NCI-H510A treated with DMSO at 0.1 percent for 48 hours (cell line): Measurements from ENCODE around the gene ABCA13.
"Not testable (repeated sequence)": the region's sequence is repeated elsewhere in the genome, so short reads cannot be mapped to it uniquely, and the experiment has no call there.

Source experiments
- DNase-seq: peaks from one replicate; lab custom pipeline; 2025; lab: John Stamatoyannopoulos, UW

Gene ABCA13, protein sequence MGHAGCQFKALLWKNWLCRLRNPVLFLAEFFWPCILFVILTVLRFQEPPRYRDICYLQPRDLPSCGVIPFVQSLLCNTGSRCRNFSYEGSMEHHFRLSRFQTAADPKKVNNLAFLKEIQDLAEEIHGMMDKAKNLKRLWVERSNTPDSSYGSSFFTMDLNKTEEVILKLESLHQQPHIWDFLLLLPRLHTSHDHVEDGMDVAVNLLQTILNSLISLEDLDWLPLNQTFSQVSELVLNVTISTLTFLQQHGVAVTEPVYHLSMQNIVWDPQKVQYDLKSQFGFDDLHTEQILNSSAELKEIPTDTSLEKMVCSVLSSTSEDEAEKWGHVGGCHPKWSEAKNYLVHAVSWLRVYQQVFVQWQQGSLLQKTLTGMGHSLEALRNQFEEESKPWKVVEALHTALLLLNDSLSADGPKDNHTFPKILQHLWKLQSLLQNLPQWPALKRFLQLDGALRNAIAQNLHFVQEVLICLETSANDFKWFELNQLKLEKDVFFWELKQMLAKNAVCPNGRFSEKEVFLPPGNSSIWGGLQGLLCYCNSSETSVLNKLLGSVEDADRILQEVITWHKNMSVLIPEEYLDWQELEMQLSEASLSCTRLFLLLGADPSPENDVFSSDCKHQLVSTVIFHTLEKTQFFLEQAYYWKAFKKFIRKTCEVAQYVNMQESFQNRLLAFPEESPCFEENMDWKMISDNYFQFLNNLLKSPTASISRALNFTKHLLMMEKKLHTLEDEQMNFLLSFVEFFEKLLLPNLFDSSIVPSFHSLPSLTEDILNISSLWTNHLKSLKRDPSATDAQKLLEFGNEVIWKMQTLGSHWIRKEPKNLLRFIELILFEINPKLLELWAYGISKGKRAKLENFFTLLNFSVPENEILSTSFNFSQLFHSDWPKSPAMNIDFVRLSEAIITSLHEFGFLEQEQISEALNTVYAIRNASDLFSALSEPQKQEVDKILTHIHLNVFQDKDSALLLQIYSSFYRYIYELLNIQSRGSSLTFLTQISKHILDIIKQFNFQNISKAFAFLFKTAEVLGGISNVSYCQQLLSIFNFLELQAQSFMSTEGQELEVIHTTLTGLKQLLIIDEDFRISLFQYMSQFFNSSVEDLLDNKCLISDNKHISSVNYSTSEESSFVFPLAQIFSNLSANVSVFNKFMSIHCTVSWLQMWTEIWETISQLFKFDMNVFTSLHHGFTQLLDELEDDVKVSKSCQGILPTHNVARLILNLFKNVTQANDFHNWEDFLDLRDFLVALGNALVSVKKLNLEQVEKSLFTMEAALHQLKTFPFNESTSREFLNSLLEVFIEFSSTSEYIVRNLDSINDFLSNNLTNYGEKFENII (N-terminal part only)

GRCh38 chr7:48171202-48171601 is at the start of gene ABCA13:
Gene ABCA13 (plus strand): TSS chr7:48171458. CDS start chr7:48171484, 26 bp downstream.
- DNase-seq: no peak

DNA sequence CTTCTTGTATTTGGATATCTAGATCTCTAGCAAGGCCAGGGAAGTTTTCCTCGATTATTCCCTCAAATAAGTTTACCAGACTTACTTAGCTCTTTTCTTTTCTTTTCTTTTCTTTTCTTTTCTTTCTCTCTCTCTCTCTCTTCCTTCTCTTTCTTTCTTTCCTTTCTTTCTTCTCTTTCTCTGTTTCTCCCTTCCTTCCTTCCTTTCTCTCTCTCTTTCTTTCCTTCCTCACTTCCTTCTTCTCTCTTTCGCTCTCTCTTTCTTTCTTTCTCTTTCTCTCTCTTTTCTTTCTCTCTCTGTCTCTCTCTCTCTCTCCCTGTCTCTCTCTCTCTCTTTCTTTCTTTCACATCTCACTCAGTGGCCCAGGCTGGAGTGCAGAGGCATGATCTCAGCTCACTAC is 45.2 kb upstream of the ABCA13 start:
- DNase-seq: no peak

GRCh38 chr7:48130658-48131108 is 40.6 kb upstream of the ABCA13 start:
- no peak for DNase-seq

DNA sequence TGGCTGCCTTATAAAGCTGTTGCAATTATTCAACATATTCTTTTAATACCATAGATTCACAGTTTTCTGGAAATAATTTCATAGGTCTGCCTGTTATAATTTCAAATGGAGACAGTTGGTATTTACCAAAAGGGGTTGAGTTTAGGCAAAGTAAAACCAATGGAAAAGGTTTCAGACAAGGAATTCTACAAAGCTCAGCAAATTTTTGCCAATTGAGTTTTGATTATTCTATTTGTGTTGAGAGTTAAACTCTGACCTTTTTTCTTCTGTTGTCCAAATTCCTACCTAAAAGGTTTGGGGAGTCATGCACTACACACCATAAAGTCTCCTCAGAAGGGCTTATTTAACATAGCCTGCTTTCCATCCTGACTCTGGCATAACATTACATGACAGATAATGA is 38.5 kb upstream of the ABCA13 start:
- no peak for DNase-seq

GRCh38 chr7:48139459-48139858 is 31.8 kb upstream of the ABCA13 start:
- DNase-seq: no peak

GRCh38 chr7:48140001-48140681 is 31.1 kb upstream of the ABCA13 start:
- no peak for DNase-seq

DNA sequence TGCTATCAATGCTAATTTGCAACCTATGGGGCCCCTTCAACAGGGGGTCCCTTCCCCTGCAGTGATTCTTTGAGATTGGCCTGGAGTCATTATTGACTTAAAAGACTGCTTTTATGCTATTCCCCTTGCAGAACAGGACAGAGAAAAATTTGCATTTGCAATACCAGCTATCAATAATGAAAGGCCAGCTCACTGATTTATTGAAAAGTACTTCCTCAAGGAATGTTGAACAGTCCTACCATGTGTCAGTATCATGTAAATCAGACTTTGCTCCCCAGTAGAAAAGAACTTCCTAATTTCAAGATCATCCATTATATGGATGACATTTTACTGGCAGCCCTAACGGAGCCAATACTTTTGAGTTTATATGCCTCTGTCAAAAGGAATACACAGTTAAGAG is 29.7 kb upstream of the ABCA13 start:
- DNase-seq: no peak

DNA sequence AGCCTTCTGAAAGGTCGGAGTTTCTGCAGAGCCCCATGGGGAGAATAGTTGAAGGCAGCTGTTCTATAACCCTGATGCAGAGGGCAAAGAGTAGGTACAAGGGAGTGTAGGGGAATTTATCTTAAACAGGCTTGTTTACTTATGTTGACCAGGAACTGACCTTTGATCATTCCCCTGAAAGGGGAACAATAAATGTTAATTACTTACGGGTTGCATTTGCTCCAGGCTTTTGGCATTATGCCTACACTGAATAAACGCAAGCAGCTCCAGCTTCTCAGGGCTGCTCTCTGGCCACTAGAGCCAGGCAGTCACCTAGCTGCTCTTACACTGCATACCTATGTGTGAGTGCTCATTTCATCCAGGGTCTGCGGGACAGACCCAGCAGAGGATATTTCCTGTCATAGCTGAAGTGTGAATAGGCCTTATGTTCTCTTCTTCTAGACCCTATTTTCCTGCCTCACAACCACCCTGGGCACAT is 26.9 kb upstream of the ABCA13 start:
- DNase-seq: no peak

GRCh38 chr7:48147078-48147591 is 24.1 kb upstream of the ABCA13 start:
- DNase-seq: no peak

GRCh38 chr7:48147690-48148089 is 23.6 kb upstream of the ABCA13 start:
- not testable (repeated sequence) for DNase-seq

GRCh38 chr7:48148311-48148710 is 22.9 kb upstream of the ABCA13 start:
- no peak for DNase-seq

GRCh38 chr7:48149058-48149457 is 22.2 kb upstream of the ABCA13 start:
- DNase-seq: no peak

DNA sequence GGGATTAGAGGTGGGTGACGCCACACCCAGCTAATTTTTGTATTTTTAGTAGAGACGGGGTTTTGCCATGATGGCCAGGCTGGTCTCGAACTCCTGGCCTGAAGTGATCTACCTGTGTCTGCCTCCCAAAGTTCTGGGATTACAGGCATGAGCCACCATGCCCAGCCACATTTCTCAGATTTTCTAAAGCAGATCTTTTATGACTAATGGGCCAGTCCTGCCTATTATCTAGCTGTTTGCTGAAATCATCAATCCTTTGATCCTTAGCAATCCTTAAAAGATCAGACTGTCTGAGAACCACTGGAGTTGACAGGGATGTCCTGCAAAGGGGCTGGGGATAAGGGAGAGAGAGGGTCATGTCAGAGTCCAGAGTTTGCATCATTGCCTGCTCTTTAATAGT is 21.2 kb upstream of the ABCA13 start:
- DNase-seq: no peak

DNA sequence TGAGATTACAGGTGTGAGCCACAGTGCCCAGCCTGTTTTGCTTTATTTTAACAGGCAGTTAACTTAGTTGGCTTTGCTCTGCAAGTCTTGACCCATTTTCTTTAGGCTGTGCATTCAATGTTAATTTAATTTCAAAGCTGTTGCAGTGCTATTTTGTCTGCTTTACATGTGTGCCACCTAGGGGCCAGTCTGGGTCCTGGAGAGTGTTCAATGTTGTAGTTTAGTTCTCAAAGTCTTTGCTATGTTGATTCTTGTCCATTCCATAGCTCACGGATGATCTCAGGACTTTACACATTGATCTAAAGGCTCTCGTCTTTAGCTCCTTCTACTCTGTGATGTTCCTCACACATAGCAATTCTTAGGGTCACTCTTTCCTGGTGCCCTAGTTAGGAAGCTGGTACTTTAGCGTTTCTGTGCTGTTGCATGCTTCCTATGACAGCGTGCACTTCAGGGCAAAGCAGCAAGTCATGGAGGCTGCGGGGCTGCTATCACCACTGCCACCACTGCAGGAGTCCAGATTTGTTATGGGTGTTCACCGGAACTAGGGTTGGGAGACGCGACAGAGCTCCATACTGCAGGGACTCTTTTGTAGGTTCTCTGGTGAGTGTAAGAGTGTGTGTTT is 16.4 kb upstream of the ABCA13 start:
- DNase-seq: no peak

- no peak for DNase-seq
Observed at GRCh38 chr7:48158404-48158803, 12.9 kb upstream of the ABCA13 start.

GRCh38 chr7:48161407-48162125 is 9.7 kb upstream of the ABCA13 start:
- DNase-seq: no peak

- DNase-seq: no peak
Observed at GRCh38 chr7:48165157-48165556, 6.1 kb upstream of the ABCA13 start.

DNA sequence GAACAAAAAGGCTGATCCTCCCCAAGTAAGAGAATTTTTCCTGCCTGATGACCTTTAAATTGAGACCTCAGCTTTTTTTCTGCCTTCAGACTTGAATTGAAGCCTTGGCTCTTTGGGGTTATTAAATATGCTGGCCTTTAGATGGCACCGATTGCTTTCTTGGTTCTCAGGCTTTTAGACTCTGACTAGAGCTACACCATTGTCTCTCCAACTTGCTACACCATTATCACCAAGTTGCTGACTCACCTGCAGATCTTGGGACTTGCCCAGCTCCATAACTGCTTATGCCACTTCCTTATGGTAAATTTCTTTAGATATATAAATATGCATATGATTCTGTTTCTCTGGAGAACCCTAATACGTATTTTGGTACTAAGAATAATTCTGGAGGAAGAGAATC is 3.1 kb upstream of the ABCA13 start:
- DNase-seq: no peak

DNA sequence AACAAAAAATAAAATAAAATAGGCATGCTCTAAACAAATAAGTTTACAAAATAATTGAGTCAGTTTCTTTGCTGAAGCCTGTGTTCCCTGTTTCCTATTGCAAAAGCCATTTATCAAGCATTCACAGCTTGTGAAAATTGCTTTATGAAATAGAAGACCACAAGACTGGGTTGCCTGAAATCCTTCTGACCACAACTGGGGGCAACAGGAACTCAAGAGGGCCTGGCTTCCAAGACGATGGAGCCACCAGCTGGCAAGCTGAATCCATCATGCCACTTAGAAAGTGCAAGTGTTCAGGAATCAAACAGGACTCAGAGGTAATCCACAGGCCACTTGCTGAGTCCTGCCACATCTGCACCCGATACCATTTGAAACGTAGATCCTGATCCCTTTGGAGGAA is 752 bp upstream of the ABCA13 start:
- no peak for DNase-seq

GRCh38 chr7:48173313-48173712 is 2.1 kb downstream of the ABCA13 start:
- no peak for DNase-seq
